Mesenchymal stem cell (in vitro differentiated cells and primary cell): ENCODE results near the gene C1QTNF2. TPM values are rescaled to one million over a fixed set of nuclear protein-coding genes. Genes with fewer than 3 reads are reported as not detected.

Experiments
- DNase-seq: peaks from one replicate; pipeline ENCODE4 v3.0.0-alpha.2; 2013
- H2AFZ ChIP-seq: one replicate; pipeline ENCODE4 v1.6.1; 2013; ENCODE audit warnings: low read depth, mild to moderate bottlenecking, control low read depth, inconsistent platforms, low read length, moderate library complexity
- H2AK5ac ChIP-seq: 2 replicates; pipeline ENCODE4 v1.6.1; 2013; ENCODE audit warnings: low read length, moderate library complexity, mild to moderate bottlenecking, inconsistent platforms; ENCODE audit not compliant: severe bottlenecking
- H2BK120ac ChIP-seq: one replicate; pipeline ENCODE4 v1.6.1; 2013; ENCODE audit warnings: low read depth, mild to moderate bottlenecking, inconsistent platforms, low read length, moderate library complexity
- H2BK12ac ChIP-seq, 2 experiments: one replicate each; pipeline ENCODE4 v1.6.1; 2013; ENCODE audit warnings: inconsistent platforms in 2 of 2, low read length in 2 of 2, mild to moderate bottlenecking in 2 of 2, moderate library complexity in 2 of 2, control low read depth in 1 of 2
- H2BK15ac ChIP-seq: one replicate; pipeline ENCODE4 v1.6.1; 2013; ENCODE audit warnings: mild to moderate bottlenecking, low read depth, inconsistent platforms; ENCODE audit not compliant: poor library complexity, severe bottlenecking
- H2BK5ac ChIP-seq: 2 replicates; pipeline ENCODE4 v1.6.1; 2013; ENCODE audit warnings: low read depth, mild to moderate bottlenecking, low read length, control low read depth, inconsistent platforms; ENCODE audit not compliant: poor library complexity, severe bottlenecking
- H3K14ac ChIP-seq, 2 experiments: one replicate each; pipeline ENCODE4 v1.6.1; 2013; ENCODE audit warnings: inconsistent platforms in 2 of 2, low read length in 2 of 2, control low read depth in 1 of 2, mild to moderate bottlenecking in 1 of 2, moderate library complexity in 1 of 2
- H3K18ac ChIP-seq, 2 experiments: one replicate each; pipeline ENCODE4 v1.6.1; 2013; ENCODE audit warnings: inconsistent platforms in 2 of 2, low read length in 2 of 2, control low read depth in 1 of 2, low read depth in 1 of 2, mild to moderate bottlenecking in 1 of 2
- H3K23ac ChIP-seq, 2 experiments: one replicate each; pipeline ENCODE4 v1.6.1; 2013; ENCODE audit warnings: inconsistent platforms in 2 of 2, low read length in 2 of 2, mild to moderate bottlenecking in 2 of 2, moderate library complexity in 2 of 2, control low read depth in 1 of 2
- H3K27ac ChIP-seq: 2 replicates; pipeline ENCODE4 v1.5.1; 2013; ENCODE audit warnings: mild to moderate bottlenecking, moderate library complexity, low read length, control low read depth, inconsistent platforms; ENCODE audit not compliant: poor library complexity, severe bottlenecking
- H3K27me3 ChIP-seq, 2 experiments: 2 replicates each; pipeline versions ENCODE4 v1.6.1 to v1.7.0; 2013; ENCODE audit warnings: low read length in 2 of 2, mild to moderate bottlenecking in 2 of 2, moderate library complexity in 2 of 2, control low read depth in 1 of 2, inconsistent platforms in 1 of 2; ENCODE audit not compliant: control insufficient read depth in 1 of 2, insufficient read depth in 1 of 2
- H3K36me3 ChIP-seq, 2 experiments: 2 replicates each; pipeline versions ENCODE4 v1.6.1 to v1.7.0; 2013; ENCODE audit warnings: low read length in 2 of 2, control low read depth in 1 of 2, inconsistent platforms in 1 of 2, low read depth in 1 of 2, mild to moderate bottlenecking in 1 of 2; ENCODE audit not compliant: insufficient read depth in 2 of 2, control insufficient read depth in 1 of 2
- H3K4ac ChIP-seq, 2 experiments: one replicate each; pipeline ENCODE4 v1.6.1; 2013; ENCODE audit warnings: inconsistent platforms in 2 of 2, low read length in 2 of 2, mild to moderate bottlenecking in 2 of 2, moderate library complexity in 2 of 2, control low read depth in 1 of 2, low read depth in 1 of 2
- H3K4me1 ChIP-seq: 2 replicates; pipeline ENCODE4 v1.6.1; 2013; ENCODE audit warnings: low read depth, low read length, control low read depth; ENCODE audit not compliant: control insufficient read depth, insufficient read depth
- H3K4me2 ChIP-seq: 2 replicates; pipeline ENCODE4 v1.6.1; 2013; ENCODE audit warnings: low read length, mild to moderate bottlenecking, inconsistent platforms; ENCODE audit not compliant: poor library complexity, severe bottlenecking
- H3K4me3 ChIP-seq, 2 experiments: 2 replicates each; pipeline versions ENCODE4 v1.5.1 to v1.7.0; 2013; ENCODE audit warnings: low read length in 2 of 2, mild to moderate bottlenecking in 2 of 2, control low read depth in 1 of 2, low read depth in 1 of 2; ENCODE audit not compliant: insufficient read depth in 1 of 2
- H3K79me1 ChIP-seq: replicated peaks from 2 replicates; pipeline ENCODE4 v1.6.1; 2013; ENCODE audit warnings: mild to moderate bottlenecking, control low read depth, low read length, inconsistent platforms; ENCODE audit not compliant: poor library complexity, severe bottlenecking
- H3K9ac ChIP-seq: 2 replicates; pipeline ENCODE4 v1.7.0; 2013; ENCODE audit warnings: mild to moderate bottlenecking, low read length, moderate library complexity
- H3K9me3 ChIP-seq: 2 replicates; pipeline ENCODE4 v1.7.0; 2013; ENCODE audit warnings: mild to moderate bottlenecking, low read length; ENCODE audit not compliant: control insufficient read depth
- H4K8ac ChIP-seq: one replicate; pipeline ENCODE4 v1.6.1; 2013; ENCODE audit warnings: inconsistent platforms, mild to moderate bottlenecking, low read length, moderate library complexity
- H4K91ac ChIP-seq: one replicate; pipeline ENCODE4 v1.6.1; 2013; ENCODE audit warnings: mild to moderate bottlenecking, low read length, inconsistent platforms
- WGBS: methylation state at CpG from one replicate; pipeline ENCODE4 v1.1.7; 2013; ENCODE audit warnings: mixed read lengths; 5-methylcytosine and 5-hydroxymethylcytosine counted together
- polyA plus RNA-seq, 2 experiments: library from polyadenylated mRNA; stranded (reverse); fragments of 200-250 nt; gene quantifications; one replicate each; pipeline ENCODE4 v1.2.3, GENCODE V29; 2013

Gene C1QTNF2
- 2.7 TPM for polyA plus RNA-seq (2013, experiment 1 of 2)
- 2.7 TPM for polyA plus RNA-seq (2013, experiment 2 of 2)

DNA sequence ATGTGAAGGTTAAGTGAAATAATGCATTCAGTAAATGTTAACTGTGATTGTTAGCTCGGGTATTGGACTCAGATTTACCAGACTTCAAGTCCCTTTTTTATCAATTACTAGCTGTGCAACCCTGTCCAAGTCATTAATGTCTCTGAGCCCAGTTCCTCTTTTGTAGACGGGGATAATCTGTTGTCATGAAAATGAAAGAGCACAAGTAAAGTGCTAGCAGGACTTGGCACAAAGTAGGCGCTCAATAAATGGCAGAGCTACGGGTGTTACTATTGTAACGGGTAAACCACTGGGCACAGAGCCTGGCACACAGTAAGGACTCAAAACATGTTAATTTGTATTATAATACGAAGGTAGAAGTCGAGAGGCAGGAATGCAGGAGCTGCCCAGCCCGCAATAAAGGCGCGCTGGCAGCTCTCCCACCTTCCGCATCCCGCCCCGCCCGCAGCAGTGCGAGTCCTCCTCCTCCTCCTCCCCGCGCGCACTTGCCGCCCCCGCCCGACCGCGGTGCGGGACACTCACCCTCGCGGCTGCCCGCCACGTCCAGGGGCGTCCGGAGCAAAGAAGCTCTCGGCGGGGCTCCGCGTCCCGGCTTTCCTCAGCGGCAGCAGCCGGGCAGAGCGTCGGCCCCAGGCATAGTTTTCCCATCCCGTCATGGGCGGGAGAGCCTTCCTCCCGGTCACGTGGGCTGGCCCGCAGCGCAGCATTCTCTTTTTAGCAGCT lies at the start of gene C1QTNF2:
C1QTNF2 (minus strand) TSS at position 637 of the 723 bp plus-strand sequence. CDS start 15,615 bp downstream, outside the sequence.
- H3K9me3 ChIP-seq = no peaks in the 10 kb centered on the region
- H3K4me1 ChIP-seq = peaks cover 7% of the 10 kb centered on the region
- H4K8ac ChIP-seq = peak within 1 kb of the TSS; percentile 71
- peaks cover 29 to 31% of the 10 kb centered on the region in 2 experiments for H3K27me3 ChIP-seq
- peak within 1 kb of the TSS; percentile 80 for H3K9ac ChIP-seq
- H2AFZ ChIP-seq = peak within 1 kb of the TSS; percentile 90
- H2BK12ac ChIP-seq = peak within 1 kb of the TSS in 1 of 2 experiments; percentile 83
- peak within 1 kb of the TSS in 1 of 2 experiments; percentile 87 for H3K4ac ChIP-seq
- H3K79me1 ChIP-seq = no peaks in the 10 kb centered on the region
- no peak within 1 kb of the TSS for H2AK5ac ChIP-seq
- no peak within 1 kb of the TSS for H2BK120ac ChIP-seq
- H2BK5ac ChIP-seq = no peak within 1 kb of the TSS
- peak within 1 kb of the TSS in 1 of 2 experiments; percentile 84 for H3K23ac ChIP-seq
- H3K4me3 ChIP-seq = peak within 1 kb of the TSS; percentile 67 to 84
- 7% methylated on average over 45 of the region's 45 CpGs for WGBS
- peak within 1 kb of the TSS; percentile 95 for H3K4me2 ChIP-seq
- peak within 1 kb of the TSS in 1 of 2 experiments; percentile 82 for H3K14ac ChIP-seq
- H3K18ac ChIP-seq = peak within 1 kb of the TSS; percentile 65 to 87
- peak; percentile 75 for DNase-seq
- no peaks in the 10 kb centered on the region for H3K36me3 ChIP-seq
- H3K27ac ChIP-seq = no peak within 1 kb of the TSS
- H2BK15ac ChIP-seq = peak within 1 kb of the TSS; percentile 76
- H4K91ac ChIP-seq = peak within 1 kb of the TSS; percentile 56

GRCh38 chr5:160420331-160420610 lies 49.8 kb upstream of the C1QTNF2 start:
- Histone ChIP-seq H3K18ac (no peak overlapping the region), H3K23ac (no peak overlapping the region), H3K4me3 (no peak overlapping the region), H3K4me2 (no peak overlapping the region), H4K91ac (no peak overlapping the region), H4K8ac (no peak overlapping the region), H3K9me3 (no peaks in the 10 kb centered on the region), H2BK120ac (no peak overlapping the region), H2BK15ac (no peak overlapping the region), H3K36me3 (peaks cover 0 to 4% of the 10 kb centered on the region in 2 experiments), H3K27ac (no peak overlapping the region), H3K4ac (no peak overlapping the region), H2BK12ac (no peak overlapping the region), H3K4me1 (peaks cover 8% of the 10 kb centered on the region), H3K79me1 (peaks cover 13% of the 10 kb centered on the region), H2BK5ac (no peak overlapping the region), H3K27me3 (no peaks in the 10 kb centered on the region), H2AFZ (no peak overlapping the region), H3K9ac (peak overlapping the region; percentile 99), H2AK5ac (no peak overlapping the region), H3K14ac (no peak overlapping the region)
- no peak for DNase-seq

- no peak overlapping the region for H2BK120ac ChIP-seq
- no peak overlapping the region for H2BK5ac ChIP-seq
- no peaks in the 10 kb centered on the region for H3K9me3 ChIP-seq
- no peak overlapping the region for H2AFZ ChIP-seq
- H3K4ac ChIP-seq = peak overlapping the region in 1 of 2 experiments; percentile 32
- peaks cover 0 to 9% of the 10 kb centered on the region in 2 experiments for H3K36me3 ChIP-seq
- no peak overlapping the region for H3K23ac ChIP-seq
- peaks cover 8% of the 10 kb centered on the region for H3K4me1 ChIP-seq
- peak overlapping the region in 1 of 2 experiments; percentile 96 for H3K4me3 ChIP-seq
- peak overlapping the region; percentile 89 for H3K27ac ChIP-seq
- H3K4me2 ChIP-seq = peak overlapping the region; percentile 72
- peak overlapping the region; percentile 60 for H4K8ac ChIP-seq
- peaks cover 11% of the 10 kb centered on the region for H3K79me1 ChIP-seq
- no peak overlapping the region for H2BK12ac ChIP-seq
- H3K9ac ChIP-seq = peak overlapping the region; percentile 99
- H4K91ac ChIP-seq = no peak overlapping the region
- no peak for DNase-seq
- peak overlapping the region in 1 of 2 experiments; percentile 28 for H3K18ac ChIP-seq
- H2BK15ac ChIP-seq = no peak overlapping the region
- no peak overlapping the region for H3K14ac ChIP-seq
- no peaks in the 10 kb centered on the region for H3K27me3 ChIP-seq
- 87% methylated on average over 4 of the region's 11 CpGs for WGBS
- H2AK5ac ChIP-seq = no peak overlapping the region
These were observed 49.3 kb upstream of the C1QTNF2 start for GRCh38 chr5:160419458-160420330.
